ENCODE data around the gene ZNF70.

DNA sequence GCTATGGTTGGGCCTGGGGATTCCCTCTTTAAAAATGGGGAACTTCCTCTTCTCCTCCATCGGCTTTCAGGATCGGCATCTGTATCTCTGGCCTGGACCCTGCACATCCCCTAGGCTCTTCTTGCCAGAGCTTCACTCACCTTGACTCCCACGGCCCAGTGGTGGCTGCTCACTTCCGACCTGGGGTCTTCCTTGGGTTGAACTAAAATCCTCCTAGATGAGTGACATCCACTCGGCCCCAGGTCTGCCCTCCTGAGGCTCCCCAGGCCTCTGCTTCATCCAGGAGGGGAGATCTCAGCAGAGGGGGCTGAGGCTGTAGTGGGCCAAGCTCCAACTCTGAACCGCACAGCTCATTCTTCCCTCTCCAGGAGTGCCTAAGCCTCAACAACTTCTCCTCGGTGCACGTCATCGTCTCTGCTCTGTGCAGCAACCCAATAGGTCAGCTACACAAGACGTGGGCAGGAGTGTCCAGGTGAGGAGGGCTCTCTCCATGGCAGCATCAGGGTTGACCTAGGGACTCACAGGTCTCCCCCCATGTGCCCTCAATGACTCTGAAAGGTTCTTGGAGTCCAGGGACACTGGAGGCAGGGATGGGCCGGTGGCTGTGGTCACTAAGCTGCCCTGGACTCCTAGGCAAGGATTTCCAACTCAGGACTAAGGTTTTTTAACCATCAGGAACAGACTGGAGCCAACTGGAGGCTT lies 56.8 kb downstream of the ZNF70 start:
- no peak for TF ChIP-seq EZH2 (IDR thresholded peaks at IDR 0.05)
- no peak for TF ChIP-seq POLR2AphosphoS5 (IDR thresholded peaks at IDR 0.05; ENCODE audit: borderline replicate concordance, low read depth, low read length)
